Hepatocyte (in vitro differentiated cells): ENCODE measurements around the gene TMCC1.

Experiments used
- EZH2 ChIP-seq: fragments of 200-600 bp; sonication (generic); IDR thresholded peaks from 2 replicates; pipeline ENCODE4 v1.6.1; 2016; ENCODE audit warnings: antibody characterized with exemption, mild to moderate bottlenecking, borderline replicate concordance
- EZH2phosphoT487 ChIP-seq: fragments of 200-600 bp; sonication (generic); IDR thresholded peaks from one replicate; pipeline ENCODE4 v1.6.1; 2018; ENCODE audit warnings: antibody characterized with exemption, mild to moderate bottlenecking, low read depth, moderate library complexity; ENCODE audit not compliant: unreplicated experiment, severe bottlenecking
- TF ChIP-seq, protein P1 (sequence below): fragments of 200-600 bp; sonication (generic); IDR thresholded peaks from 2 replicates; pipeline ENCODE4 v1.5.1; 2016; ENCODE audit warnings: antibody characterized with exemption, mild to moderate bottlenecking; ENCODE audit not compliant: poor library complexity

GRCh38 chr3:129687586-129688125 lies 205.9 kb downstream of the TMCC1 start:
- TF ChIP-seq EZH2 = no peak
- TF ChIP-seq, protein P1, sequence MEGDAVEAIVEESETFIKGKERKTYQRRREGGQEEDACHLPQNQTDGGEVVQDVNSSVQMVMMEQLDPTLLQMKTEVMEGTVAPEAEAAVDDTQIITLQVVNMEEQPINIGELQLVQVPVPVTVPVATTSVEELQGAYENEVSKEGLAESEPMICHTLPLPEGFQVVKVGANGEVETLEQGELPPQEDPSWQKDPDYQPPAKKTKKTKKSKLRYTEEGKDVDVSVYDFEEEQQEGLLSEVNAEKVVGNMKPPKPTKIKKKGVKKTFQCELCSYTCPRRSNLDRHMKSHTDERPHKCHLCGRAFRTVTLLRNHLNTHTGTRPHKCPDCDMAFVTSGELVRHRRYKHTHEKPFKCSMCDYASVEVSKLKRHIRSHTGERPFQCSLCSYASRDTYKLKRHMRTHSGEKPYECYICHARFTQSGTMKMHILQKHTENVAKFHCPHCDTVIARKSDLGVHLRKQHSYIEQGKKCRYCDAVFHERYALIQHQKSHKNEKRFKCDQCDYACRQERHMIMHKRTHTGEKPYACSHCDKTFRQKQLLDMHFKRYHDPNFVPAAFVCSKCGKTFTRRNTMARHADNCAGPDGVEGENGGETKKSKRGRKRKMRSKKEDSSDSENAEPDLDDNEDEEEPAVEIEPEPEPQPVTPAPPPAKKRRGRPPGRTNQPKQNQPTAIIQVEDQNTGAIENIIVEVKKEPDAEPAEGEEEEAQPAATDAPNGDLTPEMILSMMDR = no peak
- TF ChIP-seq EZH2phosphoT487 = no peak
